ENCODE data around the gene ERI3. TPM values are rescaled to one million over a fixed set of nuclear protein-coding genes. Genes with fewer than 3 reads are reported as not detected.

The ERI3 gene
- polyA plus RNA-seq, 3 donors: 26.4 to 35.0 (median 26.6) TPM

- 84% methylated on average over 3 of the region's 6 CpGs for WGBS (ENCODE audit: insufficient coverage)
Observed at GRCh38 chr1:44346878-44347277, 8.2 kb downstream of the ERI3 start.

GRCh38 chr1:44346184-44346583, 8.9 kb downstream of the ERI3 start:
- no CpG with 5 or more reads among the region's 2 CpGs for WGBS (ENCODE audit: insufficient coverage)
- Histone ChIP-seq H3K4me1 (ENCODE audit: control insufficient read depth in 1 of 2, insufficient read depth in 2 of 2, low read length in 2 of 2) (no peaks in the 10 kb centered on the region), H3K9me3 (replicated peaks in 1 of 2; ENCODE audit: control insufficient read depth in 1 of 2, insufficient read depth in 1 of 2, low read length in 2 of 2) (no peaks in the 10 kb centered on the region), H3K36me3 (replicated peaks in 1 of 2; ENCODE audit: control insufficient read depth in 1 of 2, insufficient read depth in 2 of 2, low read length in 2 of 2) (no peaks in the 10 kb centered on the region), H3K9ac (ENCODE audit: insufficient read depth, low read length, poor library complexity, severe bottlenecking) (no peak overlapping the region), H3K79me2 (ENCODE audit: insufficient read depth, low read length) (peaks cover 9% of the 10 kb centered on the region), H3K27ac (ENCODE audit: low read depth in 1 of 2, low read length in 2 of 2) (no peak overlapping the region), H2AFZ (ENCODE audit: insufficient read depth, low read depth, low read length, poor library complexity, severe bottlenecking) (no peak overlapping the region), H3K4me3 (replicated peaks in 1 of 3; ENCODE audit: low read depth in 2 of 3, low read length in 3 of 3) (no peak overlapping the region), H3K27me3 (ENCODE audit: control insufficient read depth in 2 of 2, insufficient read depth in 2 of 2, low read length in 2 of 2) (no peaks in the 10 kb centered on the region), H3K4me2 (replicated peaks; ENCODE audit: extremely low read depth, low read length, poor library complexity, severe bottlenecking) (no peak overlapping the region), H4K20me1 (ENCODE audit: insufficient read depth, low read length) (peaks cover 7% of the 10 kb centered on the region)
- TF ChIP-seq CTCF (IDR thresholded peaks at IDR 0.05): no peak
- intact Hi-C loops (cut with micrococcal nuclease): no loop called here
- Mint-ChIP-seq H3K4me1 (peaks cover 3% of the 10 kb centered on the region), H3K36me3 (peaks cover 8 to 10% of the 10 kb centered on the region in 2 donors), H3K27ac (no peak overlapping the region), H3K27me3 (ENCODE audit: low read depth in 3 of 3) (no peaks in the 10 kb centered on the region), H3K4me3 (no peak overlapping the region), H3K9me3 (no peaks in the 10 kb centered on the region)
- DNase-seq: no peak

More at GRCh38 chr1:44346878-44347277, 8.2 kb downstream of the ERI3 start:
- H3K4me1 Mint-ChIP-seq: peaks cover 3% of the 10 kb centered on the region
- H4K20me1 ChIP-seq (ENCODE audit: insufficient read depth, low read length): peaks cover 7% of the 10 kb centered on the region
- H3K27me3 Mint-ChIP-seq (ENCODE audit: low read depth in 3 of 3): no peaks in the 10 kb centered on the region
- H3K36me3 ChIP-seq (replicated peaks in 1 of 2; ENCODE audit: control insufficient read depth in 1 of 2, insufficient read depth in 2 of 2, low read length in 2 of 2): no peaks in the 10 kb centered on the region
- H3K27ac Mint-ChIP-seq: peak overlapping the region in 1 of 7 donors; percentile 3
- H3K27ac ChIP-seq (ENCODE audit: low read depth in 1 of 2, low read length in 2 of 2): no peak overlapping the region
- H3K9me3 ChIP-seq (replicated peaks in 1 of 2; ENCODE audit: control insufficient read depth in 1 of 2, insufficient read depth in 1 of 2, low read length in 2 of 2): no peaks in the 10 kb centered on the region
- no peak overlapping the region for H3K9ac ChIP-seq (ENCODE audit: insufficient read depth, low read length, poor library complexity, severe bottlenecking)
- no peak for DNase-seq
- no peak for TF ChIP-seq CTCF (IDR thresholded peaks at IDR 0.05)
- H2AFZ ChIP-seq (ENCODE audit: insufficient read depth, low read depth, low read length, poor library complexity, severe bottlenecking): no peak overlapping the region
- H3K4me3 Mint-ChIP-seq: no peak overlapping the region
- peaks cover 9% of the 10 kb centered on the region for H3K79me2 ChIP-seq (ENCODE audit: insufficient read depth, low read length)
- intact Hi-C loops (cut with micrococcal nuclease): no loop called here
- no peaks in the 10 kb centered on the region for H3K27me3 ChIP-seq (ENCODE audit: control insufficient read depth in 2 of 2, insufficient read depth in 2 of 2, low read length in 2 of 2)
- H3K4me1 ChIP-seq (ENCODE audit: control insufficient read depth in 1 of 2, insufficient read depth in 2 of 2, low read length in 2 of 2): no peaks in the 10 kb centered on the region
- no peak overlapping the region for H3K4me2 ChIP-seq (replicated peaks; ENCODE audit: extremely low read depth, low read length, poor library complexity, severe bottlenecking)
- H3K9me3 Mint-ChIP-seq: no peaks in the 10 kb centered on the region
- H3K36me3 Mint-ChIP-seq: peaks cover 4 to 8% of the 10 kb centered on the region in 2 donors
- no peak overlapping the region for H3K4me3 ChIP-seq (replicated peaks in 1 of 3; ENCODE audit: low read depth in 2 of 3, low read length in 3 of 3)
